GM19193 (cell line): Measurements from ENCODE around the gene FOXL3.

Experiments
- POLR2A ChIP-seq: IDR thresholded peaks from 4 replicates; pipeline ENCODE4 v1.6.1; 2011; ENCODE audit not compliant: insufficient read depth, insufficient read length; ENCODE audit errors: extremely low read depth

Gene FOXL3

DNA sequence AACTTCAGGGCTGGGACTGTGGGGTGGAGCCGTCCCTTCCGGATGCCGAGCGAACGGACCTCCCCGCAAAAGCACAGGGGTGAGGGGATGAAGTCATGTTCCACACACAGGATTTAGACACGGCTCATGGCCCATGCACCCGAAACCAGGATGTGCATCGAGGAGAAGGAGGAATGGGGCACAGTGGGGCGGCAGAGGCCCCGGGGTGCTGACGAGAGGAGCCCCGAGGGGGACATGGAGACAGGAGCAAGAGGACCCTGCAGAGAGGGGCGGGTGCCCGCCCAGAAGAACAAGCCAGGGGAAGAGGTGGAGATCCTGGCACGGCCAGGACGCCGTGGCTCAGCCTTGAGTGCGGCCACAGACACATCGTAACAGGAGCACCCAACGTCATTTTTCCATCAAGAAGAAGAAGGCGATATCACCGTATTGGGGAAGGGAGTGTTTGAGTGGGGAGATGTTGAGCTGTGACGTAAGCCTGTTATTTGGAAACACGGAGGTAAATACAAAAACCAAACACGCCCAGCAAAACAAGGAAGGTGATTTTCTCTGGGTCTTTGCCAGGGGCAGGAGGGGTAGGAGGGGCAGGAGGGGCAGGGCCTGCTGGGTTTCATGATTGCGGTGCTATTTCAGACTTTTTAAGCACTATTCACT lies 25.3 kb upstream of the FOXL3 start:
- no peak for TF ChIP-seq POLR2A

DNA sequence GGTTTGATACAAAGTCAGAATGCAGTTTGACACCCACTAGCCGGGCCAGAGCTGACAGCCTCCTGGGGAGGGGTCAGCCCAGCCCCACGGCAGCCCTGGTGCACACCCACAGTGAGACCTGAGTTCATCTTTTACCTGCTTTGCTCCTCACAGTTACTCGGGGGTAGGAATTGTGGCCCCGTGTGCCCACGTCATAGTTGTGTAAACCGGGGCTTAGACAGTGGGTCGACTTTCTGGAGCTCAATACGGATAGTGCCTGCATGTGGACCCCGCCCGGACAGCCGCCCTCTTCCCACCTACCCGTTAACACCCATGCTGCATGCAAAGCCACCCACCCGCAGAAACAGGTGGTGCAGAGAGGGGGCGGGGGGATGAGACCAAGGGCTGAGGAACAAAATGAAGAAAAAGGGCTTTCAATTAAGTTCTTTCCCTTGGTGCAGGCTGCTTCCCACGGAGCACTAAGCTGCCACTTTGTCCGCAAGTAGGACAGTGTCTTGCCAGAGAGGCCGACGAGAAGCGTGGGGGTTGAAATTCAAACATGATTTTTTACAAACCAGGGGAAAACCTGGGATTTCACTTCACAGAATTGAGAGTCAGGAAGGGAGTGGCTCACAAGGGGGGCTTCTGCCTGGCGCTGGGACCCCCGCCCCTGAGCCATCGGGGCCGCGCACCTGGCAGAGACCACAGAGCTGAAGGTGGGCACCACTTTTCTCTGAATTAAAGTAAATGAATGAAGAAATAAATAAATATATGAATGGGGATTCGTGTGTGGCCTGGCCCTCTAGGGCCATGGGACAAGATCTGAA lies 24.6 kb upstream of the FOXL3 start:
- TF ChIP-seq POLR2A = no peak

- no peak for TF ChIP-seq POLR2A
These were observed 23.7 kb upstream of the FOXL3 start for GRCh38 chr7:265998-266850.

GRCh38 chr7:266851-267840 lies 22.8 kb upstream of the FOXL3 start:
- TF ChIP-seq POLR2A = no peak

- no peak for TF ChIP-seq POLR2A
These were observed 21.0 kb upstream of the FOXL3 start for GRCh38 chr7:268991-269390.

GRCh38 chr7:269721-270120 lies 20.2 kb upstream of the FOXL3 start:
- no peak for TF ChIP-seq POLR2A

GRCh38 chr7:270351-270983 lies 19.5 kb upstream of the FOXL3 start:
- no peak for TF ChIP-seq POLR2A

DNA sequence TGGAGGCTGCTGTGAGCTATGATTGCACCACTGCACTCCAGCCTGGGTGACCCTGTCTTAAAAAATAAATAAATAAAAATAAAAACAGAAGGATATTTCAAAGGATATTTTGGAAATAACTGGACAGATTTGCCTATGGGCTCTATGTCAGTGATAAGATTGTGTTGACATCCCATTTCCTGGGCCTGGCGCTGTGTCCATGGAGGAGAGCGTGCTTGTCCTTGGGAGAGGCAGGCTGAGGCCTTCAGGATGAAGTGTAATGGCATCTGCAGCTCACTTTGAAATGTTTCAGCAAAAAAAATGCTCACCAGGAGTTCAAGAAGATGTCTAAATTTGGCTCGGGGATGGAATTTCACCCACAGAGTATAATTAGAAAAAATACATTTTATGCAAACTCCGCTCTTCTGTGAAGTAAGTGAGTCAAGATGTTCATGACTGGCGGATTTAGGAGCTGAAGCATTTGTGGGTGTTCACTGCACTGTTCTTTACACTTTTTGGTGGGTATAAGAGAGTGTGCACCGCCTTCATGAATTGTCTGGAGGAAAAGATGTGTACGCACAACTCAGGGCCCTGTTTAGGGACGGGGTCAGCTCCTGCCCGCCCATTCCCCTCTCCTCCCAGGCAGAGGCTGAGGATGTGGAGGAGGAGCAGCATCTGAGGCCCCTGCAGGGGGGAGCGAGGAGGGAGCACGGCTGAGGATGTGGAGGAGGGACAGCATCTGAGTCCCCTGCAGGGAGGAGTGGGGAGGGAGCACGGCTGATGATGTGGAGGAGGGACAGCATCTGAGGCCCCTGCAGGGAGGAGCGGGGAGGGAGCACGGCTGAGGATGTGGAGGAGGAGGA lies 18.5 kb upstream of the FOXL3 start:
- no peak for TF ChIP-seq POLR2A

DNA sequence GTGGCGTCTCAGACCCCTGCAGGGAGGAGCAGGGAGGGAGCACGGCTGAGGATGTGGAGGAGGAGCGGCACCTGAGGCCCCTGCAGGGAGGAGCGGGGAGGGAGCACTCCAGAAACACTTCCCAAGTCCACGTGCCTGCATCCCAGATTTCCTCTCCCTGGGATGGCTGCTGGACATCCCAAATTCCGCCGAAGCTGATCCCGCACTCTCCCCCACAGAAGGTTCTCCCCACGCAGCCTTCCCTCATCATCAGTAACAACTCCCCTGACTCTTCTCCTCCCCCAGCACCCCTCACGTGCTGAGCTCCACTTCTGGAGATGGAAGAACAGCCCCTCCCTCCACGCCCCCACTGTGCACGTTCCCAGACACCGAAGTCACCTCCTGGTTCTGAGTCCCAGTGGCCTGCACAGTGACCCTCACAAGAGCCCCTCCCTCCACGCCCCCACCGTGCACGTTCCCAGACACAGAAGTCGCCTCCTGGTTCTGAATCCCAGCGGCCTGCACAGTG lies 17.8 kb upstream of the FOXL3 start:
- TF ChIP-seq POLR2A = no peak

DNA sequence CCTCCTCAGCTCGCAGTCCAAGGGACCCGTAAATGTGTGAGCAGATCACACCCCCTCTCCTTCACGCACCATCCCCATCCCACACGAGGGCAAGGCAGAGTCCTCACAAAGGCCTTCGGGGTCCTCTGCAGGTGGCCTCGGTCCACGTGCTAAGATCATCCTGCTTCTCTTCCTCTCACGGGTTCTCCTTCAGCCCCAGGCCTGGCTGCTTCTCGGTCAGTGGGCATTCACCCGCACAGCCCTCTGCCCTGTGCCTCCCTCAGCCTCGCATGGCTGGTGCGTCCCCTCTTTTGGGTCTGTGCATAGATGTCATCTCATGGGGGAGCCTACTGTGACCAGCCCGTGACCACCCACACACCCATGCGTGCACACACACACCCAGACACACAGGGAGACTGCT lies 17.3 kb upstream of the FOXL3 start:
- TF ChIP-seq POLR2A = no peak

- TF ChIP-seq POLR2A = no peak
These were observed 16.6 kb upstream of the FOXL3 start for GRCh38 chr7:273327-273726.

- TF ChIP-seq POLR2A = no peak
These were observed 15.7 kb upstream of the FOXL3 start for GRCh38 chr7:274266-274665.
